Subcutaneous adipose tissue (tissue), 4 donors: ENCODE data around the gene DGKG. TPM values are rescaled to one million over a fixed set of nuclear protein-coding genes. Genes with fewer than 3 reads are reported as not detected.

Experiments used
- CTCF ChIP-seq: fragments of 450-650 bp; IDR thresholded peaks from one replicate; pipeline ENCODE4 v1.5.1; 2016; ENCODE audit warnings: low read depth, mild to moderate bottlenecking, control low read depth, antibody characterized with exemption, moderate library complexity
- total RNA-seq, 4 donors: library from RNA; depleted of rRNA; stranded (reverse); fragments of >200 nt; gene quantifications; one replicate each; pipeline ENCODE4 v1.1.0, GENCODE V29; 2016

DGKG gene
- total RNA-seq, 4 donors from 2014 or later, result 0.49 to 3.1 (median 1.8) TPM

- no peak for TF ChIP-seq CTCF
Measured at GRCh38 chr3:186162221-186162620, 199.8 kb downstream of the DGKG start.

- TF ChIP-seq CTCF, result no peak
Measured at GRCh38 chr3:186160691-186161243, 201.3 kb downstream of the DGKG start.

- no peak for TF ChIP-seq CTCF
Measured at GRCh38 chr3:186154641-186155040, 207.4 kb downstream of the DGKG start.

GRCh38 chr3:186152889-186153292 is 209.1 kb downstream of the DGKG start:
- TF ChIP-seq CTCF, result no peak

GRCh38 chr3:186152361-186152798 is 209.7 kb downstream of the DGKG start:
- TF ChIP-seq CTCF, result no peak

GRCh38 chr3:186151077-186151971 is 210.7 kb downstream of the DGKG start:
- TF ChIP-seq CTCF, result no peak

GRCh38 chr3:186150041-186150830 is 211.8 kb downstream of the DGKG start:
- no peak for TF ChIP-seq CTCF
